Measurements from ENCODE around the gene PCDHB10.
"Not testable (repeated sequence)": the region's sequence is repeated elsewhere in the genome, so short reads cannot be mapped to it uniquely, and the experiment has no call there.

The PCDHB10 gene

GRCh38 chr5:141188682-141189081, 3.5 kb upstream of the PCDHB10 start:
- DNase-seq = not testable (repeated sequence)

DNA sequence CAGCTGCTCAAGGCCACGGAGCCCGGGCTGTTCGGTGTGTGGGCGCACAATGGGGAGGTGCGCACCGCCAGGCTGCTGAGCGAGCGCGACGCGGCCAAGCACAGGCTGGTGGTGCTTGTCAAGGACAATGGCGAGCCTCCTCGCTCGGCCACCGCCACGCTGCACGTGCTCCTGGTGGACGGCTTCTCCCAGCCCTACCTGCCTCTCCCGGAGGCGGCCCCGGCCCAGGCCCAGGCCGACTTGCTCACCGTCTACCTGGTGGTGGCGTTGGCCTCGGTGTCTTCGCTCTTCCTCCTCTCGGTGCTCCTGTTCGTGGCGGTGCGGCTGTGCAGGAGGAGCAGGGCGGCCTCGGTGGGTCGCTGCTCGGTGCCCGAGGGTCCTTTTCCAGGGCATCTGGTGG, 3.0 kb upstream of the PCDHB10 start:
- DNase-seq = not testable (repeated sequence)

DNA sequence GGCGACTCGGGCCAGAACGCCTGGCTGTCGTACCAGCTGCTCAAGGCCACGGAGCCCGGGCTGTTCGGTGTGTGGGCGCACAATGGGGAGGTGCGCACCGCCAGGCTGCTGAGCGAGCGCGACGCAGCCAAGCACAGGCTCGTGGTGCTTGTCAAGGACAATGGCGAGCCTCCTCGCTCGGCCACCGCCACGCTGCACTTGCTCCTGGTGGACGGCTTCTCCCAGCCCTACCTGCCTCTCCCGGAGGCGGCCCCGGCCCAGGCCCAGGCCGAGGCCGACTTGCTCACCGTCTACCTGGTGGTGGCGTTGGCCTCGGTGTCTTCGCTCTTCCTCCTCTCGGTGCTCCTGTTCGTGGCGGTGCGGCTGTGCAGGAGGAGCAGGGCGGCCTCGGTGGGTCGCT, 2.2 kb downstream of the PCDHB10 start:
- not testable (repeated sequence) for DNase-seq

- no peak for DNase-seq
Measured at GRCh38 chr5:141196363-141196762, 4.2 kb downstream of the PCDHB10 start.

GRCh38 chr5:141199359-141200235, 7.4 kb downstream of the PCDHB10 start, which contains the start of gene PCDHB11:
Gene PCDHB11 (plus strand): TSS chr5:141199627. CDS start chr5:141199775, 148 bp downstream.
- DNase-seq = no peak

DNA sequence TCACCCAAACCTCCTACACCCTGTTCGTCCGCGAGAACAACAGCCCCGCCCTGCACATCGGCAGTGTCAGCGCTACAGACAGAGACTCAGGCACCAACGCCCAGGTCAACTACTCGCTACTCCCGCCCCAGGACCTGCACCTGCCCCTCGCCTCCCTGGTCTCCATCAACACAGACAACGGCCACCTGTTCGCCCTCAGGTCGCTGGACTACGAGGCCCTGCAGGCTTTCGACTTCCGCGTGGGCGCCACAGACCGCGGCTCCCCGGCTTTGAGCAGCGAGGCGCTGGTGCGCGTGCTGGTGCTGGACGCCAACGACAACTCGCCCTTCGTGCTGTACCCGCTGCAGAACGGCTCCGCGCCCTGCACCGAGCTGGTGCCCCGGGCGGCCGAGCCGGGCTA, 9.0 kb downstream of the PCDHB10 start:
- DNase-seq = not testable (repeated sequence)

DNA sequence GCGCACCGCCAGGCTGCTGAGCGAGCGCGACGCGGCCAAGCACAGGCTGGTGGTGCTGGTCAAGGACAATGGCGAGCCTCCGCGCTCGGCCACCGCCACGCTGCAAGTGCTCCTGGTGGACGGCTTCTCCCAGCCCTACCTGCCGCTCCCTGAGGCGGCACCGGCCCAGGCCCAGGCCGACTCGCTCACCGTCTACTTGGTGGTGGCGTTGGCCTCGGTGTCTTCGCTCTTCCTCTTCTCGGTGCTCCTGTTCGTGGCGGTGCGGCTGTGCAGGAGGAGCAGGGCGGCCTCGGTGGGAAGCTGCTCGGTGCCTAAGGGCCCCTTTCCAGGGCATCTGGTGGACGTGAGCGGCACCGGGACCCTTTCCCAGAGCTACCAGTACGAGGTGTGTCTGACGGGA, 9.5 kb downstream of the PCDHB10 start:
- DNase-seq = not testable (repeated sequence)

DNA sequence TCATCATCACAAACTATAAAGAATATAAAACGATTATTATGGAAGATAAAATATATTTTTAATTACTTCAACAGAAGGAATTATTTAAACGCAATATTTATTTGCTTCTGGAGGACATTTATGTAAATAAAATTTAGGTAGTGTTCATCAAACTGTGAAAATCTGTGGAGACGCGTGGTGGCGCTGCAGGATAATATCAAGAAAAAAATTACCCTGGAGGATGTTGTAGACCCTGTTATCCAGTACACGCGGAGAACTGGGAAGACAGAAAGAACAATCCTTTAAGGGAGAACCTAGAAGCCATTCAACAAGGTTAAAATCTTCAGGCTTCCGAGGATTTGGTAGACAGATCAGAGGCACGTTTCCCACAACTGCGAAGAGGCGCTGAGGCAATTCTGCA, 16.3 kb downstream of the PCDHB10 start, which contains the start of gene PCDHB12:
TSS of gene PCDHB12 (plus strand) at position 242 of the 400 bp plus-strand sequence. CDS start 189 bp downstream, outside the sequence.
- no peak for DNase-seq

DNA sequence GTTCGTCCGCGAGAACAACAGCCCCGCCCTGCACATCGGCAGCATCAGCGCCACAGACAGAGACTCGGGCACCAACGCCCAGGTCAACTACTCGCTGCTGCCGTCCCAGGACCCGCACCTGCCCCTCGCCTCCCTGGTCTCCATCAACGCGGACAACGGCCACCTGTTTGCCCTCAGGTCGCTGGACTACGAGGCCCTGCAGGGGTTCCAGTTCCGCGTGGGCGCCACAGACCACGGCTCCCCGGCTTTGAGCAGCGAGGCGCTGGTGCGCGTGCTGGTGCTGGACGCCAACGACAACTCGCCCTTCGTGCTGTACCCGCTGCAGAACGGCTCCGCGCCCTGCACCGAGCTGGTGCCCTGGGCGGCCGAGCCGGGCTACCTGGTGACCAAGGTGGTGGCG, 18.1 kb downstream of the PCDHB10 start:
- DNase-seq = not testable (repeated sequence)

- DNase-seq = not testable (repeated sequence)
Measured at GRCh38 chr5:141210849-141211248, 18.7 kb downstream of the PCDHB10 start.

DNA sequence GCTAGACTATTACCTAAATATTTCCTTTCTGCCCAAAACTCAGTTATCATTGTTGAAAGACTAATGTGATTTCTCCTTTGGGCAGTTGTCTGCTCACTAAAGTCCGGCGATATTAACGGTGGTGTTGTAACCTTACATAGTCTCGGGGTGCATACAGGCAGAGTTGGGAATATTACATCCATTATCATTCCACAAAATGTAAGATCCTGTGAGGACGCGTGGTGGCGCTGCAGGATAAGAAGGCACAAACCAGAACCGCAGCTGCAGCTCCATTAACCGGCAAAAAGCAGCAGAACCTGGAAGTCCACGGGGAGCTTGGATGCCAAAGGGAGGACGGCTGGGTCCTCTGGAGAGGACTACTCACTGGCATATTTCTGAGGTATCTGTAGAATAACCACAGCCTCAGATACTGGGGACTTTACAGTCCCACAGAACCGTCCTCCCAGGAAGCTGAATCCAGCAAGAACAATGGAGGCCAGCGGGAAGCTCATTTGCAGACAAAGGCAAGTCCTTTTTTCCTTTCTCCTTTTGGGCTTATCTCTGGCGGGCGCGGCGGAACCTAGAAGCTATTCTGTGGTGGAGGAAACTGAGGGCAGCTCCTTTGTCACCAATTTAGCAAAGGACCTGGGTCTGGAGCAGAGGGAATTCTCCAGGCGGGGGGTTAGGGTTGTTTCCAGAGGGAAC, 21.6 kb downstream of the PCDHB10 start, which contains the start of gene PCDHB13:
TSS of gene PCDHB13 (plus strand) at position 264 of the 684 bp plus-strand sequence. CDS start at position 469, 205 bp downstream.
- not testable (repeated sequence) for DNase-seq

DNA sequence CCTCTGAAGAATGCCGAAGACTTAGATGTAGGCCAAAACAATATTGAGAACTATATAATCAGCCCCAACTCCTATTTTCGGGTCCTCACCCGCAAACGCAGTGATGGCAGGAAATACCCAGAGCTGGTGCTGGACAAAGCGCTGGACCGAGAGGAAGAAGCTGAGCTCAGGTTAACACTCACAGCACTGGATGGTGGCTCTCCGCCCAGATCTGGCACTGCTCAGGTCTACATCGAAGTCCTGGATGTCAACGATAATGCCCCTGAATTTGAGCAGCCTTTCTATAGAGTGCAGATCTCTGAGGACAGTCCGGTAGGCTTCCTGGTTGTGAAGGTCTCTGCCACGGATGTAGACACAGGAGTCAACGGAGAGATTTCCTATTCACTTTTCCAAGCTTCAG, 22.4 kb downstream of the PCDHB10 start:
- DNase-seq = not testable (repeated sequence)

- not testable (repeated sequence) for DNase-seq
Measured at GRCh38 chr5:141215504-141215903, 23.4 kb downstream of the PCDHB10 start.

GRCh38 chr5:141216035-141216434, 23.9 kb downstream of the PCDHB10 start:
- not testable (repeated sequence) for DNase-seq

DNA sequence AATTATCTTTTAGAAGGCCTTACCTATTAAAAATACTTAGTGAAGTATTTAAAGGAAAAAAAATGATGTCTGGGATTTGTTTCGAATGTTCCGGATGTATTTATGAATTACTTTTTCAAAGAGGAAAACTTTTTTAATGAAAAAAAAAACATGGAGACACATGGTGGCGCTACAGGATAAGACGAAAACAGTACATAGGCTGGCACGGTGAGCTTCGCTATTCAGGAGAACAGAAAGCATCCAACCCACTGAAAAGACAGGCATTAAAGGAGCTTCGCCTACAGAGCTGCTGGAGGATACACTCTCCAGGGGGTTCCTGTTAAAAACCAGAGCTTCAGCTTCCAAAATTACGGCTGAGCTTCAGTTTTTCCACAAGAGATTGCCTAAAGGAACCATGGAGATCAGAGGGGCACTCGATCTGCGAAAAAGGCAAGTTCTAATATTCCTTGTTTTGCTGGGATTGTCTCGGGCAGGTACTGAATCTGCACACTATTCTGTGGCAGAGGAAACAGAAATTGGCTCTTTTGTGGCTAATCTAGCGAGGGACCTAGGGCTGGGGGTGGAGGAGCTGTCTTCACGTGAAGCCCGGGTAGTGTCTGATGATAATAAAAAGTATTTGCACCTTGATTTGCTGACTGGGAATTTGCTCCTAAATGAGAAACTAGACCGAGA, 31.1 kb downstream of the PCDHB10 start, which contains the start of gene PCDHB14:
TSS of gene PCDHB14 (plus strand) at position 232 of the 672 bp plus-strand sequence. CDS start at position 395, 163 bp downstream.
- no peak for DNase-seq

GRCh38 chr5:141224844-141225243, 32.7 kb downstream of the PCDHB10 start:
- not testable (repeated sequence) for DNase-seq

GRCh38 chr5:141225421-141225820, 33.3 kb downstream of the PCDHB10 start:
- not testable (repeated sequence) for DNase-seq

DNA sequence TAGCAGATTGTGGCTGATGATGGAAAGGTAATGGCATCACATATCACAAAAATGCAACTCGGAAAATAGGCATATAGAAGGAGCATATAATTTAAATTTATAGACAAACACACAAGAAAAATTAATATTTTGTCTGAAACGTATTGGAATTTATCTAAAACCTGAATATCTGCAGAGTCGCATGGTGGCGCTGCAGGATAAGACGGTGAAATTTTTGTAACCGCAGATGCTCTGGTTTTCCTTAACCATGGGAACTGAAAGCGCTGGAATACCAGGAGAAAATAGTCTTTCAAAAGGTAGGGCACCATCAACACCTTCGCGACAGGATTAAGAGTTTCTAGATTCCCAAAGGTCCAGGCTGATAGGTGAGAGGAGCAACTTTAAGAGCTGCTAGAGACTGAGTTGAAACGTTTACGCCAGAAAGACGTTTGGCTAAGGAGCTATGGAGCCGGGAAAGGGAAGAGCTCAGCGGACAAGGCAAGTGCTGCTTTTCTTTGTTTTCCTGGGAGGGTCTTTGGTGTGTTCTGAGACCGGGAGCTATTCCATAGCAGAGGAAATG, 42.0 kb downstream of the PCDHB10 start:
- DNase-seq = no peak

- not testable (repeated sequence) for DNase-seq
Measured at GRCh38 chr5:141235922-141236321, 43.8 kb downstream of the PCDHB10 start.

DNA sequence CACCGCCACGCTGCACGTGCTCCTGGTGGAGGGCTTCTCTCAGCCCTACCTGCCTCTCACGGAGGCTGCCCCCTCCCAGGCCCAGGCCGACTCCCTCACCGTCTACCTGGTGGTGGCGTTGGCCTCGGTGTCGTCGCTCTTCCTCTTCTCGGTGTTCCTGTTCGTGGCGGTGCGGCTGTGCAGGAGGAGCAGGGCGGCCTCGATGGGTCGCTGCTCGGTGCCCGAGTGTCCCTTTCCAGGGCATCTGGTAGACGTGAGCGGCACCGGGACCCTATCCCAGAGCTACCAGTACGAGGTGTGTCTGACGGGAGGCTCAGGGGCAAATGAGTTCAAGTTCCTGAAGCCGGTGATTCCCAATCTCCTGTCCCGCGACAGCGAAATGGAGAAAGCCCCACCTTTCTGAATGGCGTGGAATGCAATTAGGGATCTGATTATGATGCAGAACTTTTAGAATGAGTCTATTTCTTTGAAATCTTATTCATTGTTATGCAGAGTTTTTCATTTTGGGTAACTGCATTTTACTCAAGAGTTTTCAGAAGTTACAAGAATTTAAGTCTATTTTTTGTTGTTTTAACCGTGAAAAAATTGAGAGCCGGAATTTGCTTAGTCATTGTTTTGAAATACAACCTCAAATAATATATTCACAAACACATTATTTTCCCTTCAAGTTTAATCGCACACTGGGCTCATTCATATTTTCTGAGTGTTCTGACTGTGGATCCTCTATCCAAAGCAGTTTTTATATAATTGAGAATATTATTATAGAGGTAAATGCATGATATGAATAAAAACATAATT, 44.6 kb downstream of the PCDHB10 start:
- no peak for DNase-seq

DNA sequence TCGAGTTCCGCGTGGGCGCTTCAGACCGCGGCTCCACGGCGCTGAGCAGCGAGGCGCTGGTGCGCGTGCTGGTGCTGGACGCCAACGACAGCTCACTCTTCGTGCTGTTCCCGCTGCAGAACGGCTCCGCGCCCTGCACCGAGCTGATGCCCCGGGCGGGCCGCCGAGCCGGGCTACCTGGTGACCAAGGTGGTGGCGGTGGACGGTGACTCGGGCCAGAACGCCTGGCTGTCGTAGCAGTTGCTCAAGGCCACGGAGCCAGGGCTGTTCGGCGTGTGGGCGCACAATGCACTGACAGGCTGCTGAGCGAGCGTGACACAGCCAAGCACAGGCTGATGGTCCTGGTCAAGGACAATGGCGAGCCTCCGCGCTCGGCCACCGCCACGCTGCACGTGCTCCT, 49.3 kb downstream of the PCDHB10 start:
- no peak for DNase-seq

Data from NCI-H1048 (cell line).